ENCODE measurements around the gene ARHGAP22.

The ARHGAP22 gene

DNA sequence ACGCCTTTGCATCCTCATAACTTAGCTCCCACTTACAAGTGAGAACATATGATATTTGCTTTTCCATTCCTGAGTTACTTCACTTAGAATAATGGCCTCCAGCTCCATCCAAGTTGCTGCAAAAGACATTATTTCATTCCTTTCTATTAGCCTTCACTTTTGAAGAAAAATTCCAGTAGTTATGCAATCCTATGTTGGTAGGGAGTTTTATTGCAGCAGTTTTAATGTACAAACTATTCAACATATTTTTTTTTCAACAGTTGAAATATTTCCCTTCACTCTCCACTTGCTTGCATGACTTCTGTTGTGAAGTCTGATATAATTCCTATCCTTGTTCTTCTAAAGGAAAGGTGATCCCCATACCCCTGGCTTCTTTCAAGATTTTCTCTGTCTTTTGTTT, 27.3 kb upstream of the ARHGAP22 start:
- peak; percentile 23 for DNase-seq

- no peak for DNase-seq
Observed at GRCh38 chr10:48627984-48628609, 23.2 kb upstream of the ARHGAP22 start.

GRCh38 chr10:48626986-48627731, 22.3 kb upstream of the ARHGAP22 start:
- no peak for DNase-seq

GRCh38 chr10:48626447-48626846, 21.6 kb upstream of the ARHGAP22 start:
- DNase-seq: no peak

DNA sequence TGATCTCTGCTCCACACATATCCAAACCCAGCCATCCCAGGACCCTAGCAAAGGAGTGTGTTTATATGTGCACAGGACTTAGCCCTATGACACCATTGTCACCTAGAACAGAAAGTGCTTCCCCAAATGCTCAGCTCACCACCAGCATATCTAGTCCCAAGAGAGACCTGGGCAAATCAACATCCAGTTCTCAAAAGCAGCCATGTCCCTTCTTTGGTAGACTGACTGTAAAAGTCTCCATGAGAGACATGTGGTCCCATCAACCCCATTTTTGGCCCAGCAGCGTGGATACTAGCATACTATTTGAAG, 20.9 kb upstream of the ARHGAP22 start:
- DNase-seq: no peak

GRCh38 chr10:48623607-48624132, 18.8 kb upstream of the ARHGAP22 start:
- no peak for DNase-seq

- DNase-seq: no peak
Observed at GRCh38 chr10:48623009-48623408, 18.1 kb upstream of the ARHGAP22 start.

DNA sequence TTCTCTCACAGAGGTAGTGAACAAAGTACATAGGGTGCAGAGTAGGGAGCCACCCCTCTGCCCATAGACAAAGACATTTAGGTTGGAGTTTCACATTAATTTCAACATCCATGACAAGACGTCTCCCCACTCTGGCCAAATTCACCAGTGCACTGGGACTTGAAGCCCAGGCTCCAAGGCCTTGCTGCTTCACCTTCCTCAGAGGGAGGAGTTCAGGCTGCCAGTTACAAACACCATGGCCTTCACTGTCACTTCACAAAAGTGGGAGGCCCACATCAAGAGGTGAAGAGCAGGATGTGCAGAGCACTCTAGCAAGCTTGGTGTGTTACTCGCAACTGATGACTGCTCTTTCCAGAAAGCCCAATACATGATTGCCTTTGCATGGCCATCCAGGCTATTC, 15.8 kb upstream of the ARHGAP22 start:
- DNase-seq: no peak

DNA sequence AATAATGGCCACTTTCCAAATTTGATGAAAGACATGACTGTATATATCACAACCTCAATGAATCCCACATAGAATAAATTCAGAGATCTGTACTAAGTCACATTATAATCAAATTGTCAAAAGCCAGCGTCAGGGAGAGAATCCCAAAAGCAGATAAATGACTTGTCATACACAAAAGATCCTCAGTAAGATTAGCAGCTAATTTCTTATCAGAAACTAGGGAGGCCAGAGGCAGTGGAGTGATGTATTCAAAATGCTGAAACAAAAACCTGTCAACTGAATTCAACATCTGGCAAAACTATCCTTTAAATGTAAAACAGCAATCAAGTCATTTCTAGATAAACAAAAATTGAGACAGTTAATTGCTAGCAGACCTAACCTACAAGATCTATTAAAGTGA, 11.6 kb upstream of the ARHGAP22 start:
- DNase-seq: no peak

DNA sequence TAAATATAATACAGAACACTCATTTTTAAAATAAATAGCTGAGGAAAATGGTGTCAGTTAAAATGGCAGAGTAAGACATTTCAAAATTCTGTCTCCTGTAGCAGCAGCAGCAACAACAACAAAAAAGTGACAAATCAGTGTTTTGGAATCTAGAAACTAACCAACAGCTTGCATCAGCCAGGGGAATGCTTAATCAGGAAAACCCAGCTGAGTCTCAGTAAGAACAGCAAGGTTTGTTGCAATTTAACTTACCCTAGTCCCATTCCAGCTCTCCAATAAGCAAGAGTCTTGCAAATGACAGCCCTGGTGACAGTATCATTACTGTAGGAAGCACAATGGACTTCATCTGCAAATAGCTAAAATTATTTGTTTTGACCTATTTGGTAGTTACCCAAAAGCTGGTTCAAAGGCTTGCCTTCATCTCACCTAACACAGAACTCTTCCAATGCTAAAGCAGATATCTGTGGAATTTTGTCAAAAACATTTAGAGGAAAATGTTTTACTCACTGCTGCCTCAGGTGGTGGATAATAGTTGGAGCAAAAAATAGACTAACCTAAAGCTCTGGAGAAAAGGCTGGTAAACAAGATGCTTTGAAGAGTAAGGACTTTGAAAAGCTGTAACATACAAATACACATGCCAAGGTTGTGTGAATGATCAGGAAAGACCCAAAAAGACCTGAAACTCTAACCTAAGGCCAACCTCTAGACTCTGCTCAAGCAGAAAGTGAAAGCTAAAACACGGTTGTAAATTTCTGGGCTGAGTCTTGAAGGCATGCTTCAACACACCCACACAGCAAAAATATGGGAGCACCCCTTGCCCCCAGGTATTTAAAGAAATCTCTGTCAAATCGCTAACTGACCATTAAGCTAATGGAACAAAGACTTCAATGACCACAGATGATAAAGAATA, 9.9 kb upstream of the ARHGAP22 start:
- DNase-seq: peak; percentile 68

GRCh38 chr10:48613016-48613415, 8.1 kb upstream of the ARHGAP22 start:
- DNase-seq: no peak

DNA sequence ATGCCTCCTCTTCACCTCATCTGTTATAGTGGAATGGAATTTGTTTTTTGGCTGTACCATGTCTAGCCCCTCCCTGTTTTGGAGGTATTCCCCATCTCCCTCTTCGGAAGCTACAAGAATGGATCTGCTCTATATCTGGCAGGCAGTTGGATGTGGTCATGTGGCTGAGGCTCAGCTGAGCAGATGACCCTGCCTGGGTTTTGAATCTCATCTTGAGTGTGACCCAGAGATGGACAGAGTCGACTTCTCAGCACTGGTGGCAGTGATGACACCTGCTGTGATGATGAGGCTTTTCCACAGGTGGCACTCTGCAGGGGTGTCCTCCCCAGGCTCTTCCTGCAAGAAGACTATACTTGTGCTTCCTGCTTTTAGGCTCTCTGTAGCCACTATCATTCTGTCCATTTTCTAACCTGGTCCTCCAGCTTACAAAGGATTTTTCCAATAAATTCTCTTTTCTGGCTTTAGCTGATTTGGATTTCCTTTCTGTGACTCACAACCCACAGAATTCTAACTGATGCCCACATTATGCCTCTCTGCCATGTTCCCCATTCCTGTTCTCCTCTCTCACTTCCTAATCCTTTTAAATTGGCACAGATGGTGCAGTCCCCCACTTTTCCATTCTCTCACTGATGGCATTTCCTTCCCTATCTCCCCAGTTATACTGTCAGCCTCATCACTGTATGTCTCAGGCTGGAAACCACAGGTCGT, 7.5 kb upstream of the ARHGAP22 start:
- peak; percentile 50 for DNase-seq

DNA sequence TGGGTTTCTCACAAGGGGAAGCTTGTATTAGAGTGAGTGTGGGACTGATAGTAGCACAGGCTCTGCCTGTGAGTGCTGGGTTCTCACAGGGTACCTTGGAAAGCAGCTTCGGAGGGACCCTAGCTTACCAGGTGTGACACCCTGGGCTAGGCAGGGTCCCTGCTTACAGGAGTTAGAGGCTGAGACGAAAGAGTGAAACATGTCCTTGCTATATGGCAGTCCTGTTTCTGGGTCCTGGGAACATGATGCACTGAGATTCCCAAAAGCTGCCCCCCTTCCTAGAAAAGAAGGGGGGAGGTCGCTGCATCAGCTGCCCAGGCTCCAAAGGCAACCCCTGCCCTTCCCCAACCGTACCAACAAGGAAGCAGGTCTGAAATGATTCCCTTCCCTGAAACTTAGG, 6.3 kb upstream of the ARHGAP22 start:
- DNase-seq: no peak

DNA sequence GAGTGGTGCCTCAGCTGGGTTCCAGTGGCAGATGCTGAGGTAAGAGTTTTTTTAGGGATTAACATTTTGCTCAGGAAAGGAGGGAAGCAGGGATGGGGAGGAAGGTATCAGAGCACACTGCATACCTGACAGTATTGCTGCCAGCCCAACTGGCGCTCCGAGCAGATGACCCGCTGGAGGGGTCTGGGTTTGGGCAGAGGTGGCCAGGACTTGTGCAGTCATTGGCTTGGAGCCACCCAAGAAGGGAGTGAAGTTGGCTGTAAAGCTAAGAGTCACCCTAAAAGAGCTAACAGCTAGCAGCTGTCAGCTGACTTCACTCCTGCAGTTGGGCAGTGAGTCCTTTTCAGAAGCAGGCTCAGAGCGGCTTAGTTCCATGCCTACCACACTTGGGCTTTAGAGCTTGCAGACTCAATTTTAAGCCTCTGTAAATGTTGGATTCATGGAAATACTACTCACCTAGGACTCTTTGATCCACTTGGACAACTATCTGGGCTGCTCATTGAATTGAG, 5.8 kb upstream of the ARHGAP22 start:
- DNase-seq: no peak

- no peak for DNase-seq
Observed at GRCh38 chr10:48609899-48610584, 5.2 kb upstream of the ARHGAP22 start.

DNA sequence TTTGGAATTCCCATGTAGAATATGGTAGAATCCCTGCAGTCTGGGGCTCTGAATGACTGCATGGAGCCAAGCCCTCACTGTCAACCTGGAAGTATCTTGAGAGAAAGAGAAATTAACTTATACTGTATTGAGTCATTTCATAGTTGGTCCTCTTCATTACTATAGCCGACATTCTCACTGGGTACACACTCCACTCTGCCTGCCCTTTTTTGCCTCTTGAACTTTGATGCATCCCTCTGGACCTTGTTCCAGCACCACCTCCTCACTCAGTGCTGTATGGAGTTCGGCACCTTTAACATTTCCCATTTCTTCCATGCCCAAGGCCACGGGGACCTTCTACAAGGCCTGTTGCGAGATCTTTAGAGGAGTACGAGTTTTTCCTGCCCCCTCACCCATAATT, 4.6 kb upstream of the ARHGAP22 start:
- DNase-seq: no peak

GRCh38 chr10:48608976-48609375, 4.1 kb upstream of the ARHGAP22 start:
- DNase-seq: no peak

DNA sequence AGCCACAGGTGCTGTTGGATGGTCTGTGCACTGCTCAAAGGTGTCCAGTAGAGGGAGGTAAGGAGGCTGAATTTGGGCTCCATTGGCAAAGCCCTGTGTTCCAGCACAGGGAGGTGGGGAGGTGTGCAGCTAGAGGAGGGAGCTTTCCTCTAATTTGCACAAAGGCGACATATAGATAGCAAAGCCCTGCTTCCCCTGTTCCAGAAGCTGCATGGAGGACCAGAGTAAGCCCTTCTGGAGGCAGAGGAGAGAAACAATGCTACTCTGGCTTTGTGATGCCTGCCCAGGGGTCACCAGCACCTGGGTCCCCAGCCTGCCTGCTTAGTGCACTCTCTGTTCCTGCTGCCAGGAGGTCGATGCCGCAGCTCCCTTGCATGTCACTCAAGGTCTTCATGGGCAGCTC, 3.4 kb upstream of the ARHGAP22 start:
- DNase-seq: no peak

DNA sequence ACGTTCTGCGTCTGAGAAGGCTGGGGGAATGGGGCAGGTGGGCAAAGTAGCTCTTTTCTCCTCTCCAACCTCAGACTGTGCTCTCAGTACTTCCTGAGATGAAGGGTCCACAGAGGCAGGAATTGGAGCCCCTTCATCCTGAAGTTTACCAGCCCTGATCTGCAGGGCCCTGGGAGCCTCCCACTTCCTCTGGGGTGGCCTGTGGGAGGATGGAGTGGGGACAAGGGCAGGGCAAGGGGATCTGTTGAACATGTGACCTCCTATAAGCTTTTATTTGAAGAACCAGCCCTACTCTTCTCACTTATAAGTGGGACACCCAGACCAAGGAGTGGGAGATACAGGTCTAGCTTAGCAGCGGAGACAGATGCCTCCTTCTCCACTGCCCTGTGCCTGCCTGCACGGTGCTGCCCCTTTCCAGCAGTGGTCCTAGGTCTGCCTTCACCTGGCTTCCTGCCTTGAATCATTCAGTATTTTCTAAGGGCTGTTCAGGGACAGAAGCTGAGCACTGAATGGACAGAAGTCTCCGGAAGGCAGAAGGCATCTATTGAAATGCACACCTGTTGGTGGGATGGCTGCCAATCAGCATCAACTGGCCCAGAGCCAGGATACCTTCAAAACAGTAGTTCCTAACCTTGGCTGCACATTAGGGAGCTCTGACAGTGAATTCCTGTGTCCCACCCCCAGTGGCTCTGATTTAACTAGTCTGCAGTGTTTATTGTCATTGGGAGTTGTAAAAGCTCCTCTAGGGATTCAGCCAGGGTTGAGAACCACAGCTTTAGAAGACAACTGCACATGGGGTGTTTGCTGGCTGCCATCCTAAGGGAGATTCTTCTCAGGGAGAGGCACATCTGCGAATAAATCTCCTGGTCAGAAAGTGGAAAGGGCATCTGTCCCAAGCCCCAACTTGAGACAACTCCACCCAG, 2.7 kb upstream of the ARHGAP22 start:
- DNase-seq: no peak

DNA sequence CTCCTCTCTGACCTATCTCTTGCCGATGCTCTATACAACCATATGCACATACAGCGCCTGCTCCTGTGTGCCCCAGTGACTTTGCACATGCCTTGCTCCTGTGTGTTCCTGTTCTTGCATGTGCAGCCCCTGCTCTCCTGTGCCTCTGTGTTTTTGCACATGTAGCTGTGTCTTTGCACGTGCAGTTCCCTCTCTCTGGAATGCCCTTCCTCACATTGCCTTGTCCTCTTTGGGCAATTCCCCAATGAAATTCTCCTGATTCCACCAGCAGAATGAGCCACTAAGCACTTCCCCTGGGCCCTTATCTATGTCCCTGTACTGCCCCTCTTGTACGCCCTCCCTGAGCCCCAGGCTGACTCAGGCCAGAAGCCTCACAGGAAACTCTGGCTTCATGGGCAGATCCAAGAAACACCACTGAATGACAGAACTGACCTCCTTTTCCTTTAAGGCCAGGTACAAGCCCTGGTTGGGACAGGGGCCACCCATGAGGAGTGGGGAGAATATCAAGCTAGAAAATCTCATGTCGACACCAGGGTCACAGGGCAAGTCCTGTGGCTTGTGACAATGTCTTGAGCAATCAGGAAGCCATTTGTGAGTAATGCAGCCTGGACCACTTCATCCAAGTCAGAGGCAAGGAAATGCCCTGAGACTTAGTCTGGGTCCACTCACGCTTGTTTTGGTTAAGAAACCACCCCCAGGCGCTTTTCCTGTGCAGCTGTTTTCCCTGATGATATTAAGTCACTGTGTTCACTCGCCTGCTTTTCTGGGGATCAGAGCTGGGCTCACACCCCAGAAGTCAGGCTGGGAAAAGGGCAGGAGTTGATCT, 1.9 kb upstream of the ARHGAP22 start:
- DNase-seq: peak; percentile 93

All from fibroblast of skin of right biceps (primary cell).